ENCODE measurements around the gene GPBAR1.

Gene GPBAR1, protein sequence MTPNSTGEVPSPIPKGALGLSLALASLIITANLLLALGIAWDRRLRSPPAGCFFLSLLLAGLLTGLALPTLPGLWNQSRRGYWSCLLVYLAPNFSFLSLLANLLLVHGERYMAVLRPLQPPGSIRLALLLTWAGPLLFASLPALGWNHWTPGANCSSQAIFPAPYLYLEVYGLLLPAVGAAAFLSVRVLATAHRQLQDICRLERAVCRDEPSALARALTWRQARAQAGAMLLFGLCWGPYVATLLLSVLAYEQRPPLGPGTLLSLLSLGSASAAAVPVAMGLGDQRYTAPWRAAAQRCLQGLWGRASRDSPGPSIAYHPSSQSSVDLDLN

DNA sequence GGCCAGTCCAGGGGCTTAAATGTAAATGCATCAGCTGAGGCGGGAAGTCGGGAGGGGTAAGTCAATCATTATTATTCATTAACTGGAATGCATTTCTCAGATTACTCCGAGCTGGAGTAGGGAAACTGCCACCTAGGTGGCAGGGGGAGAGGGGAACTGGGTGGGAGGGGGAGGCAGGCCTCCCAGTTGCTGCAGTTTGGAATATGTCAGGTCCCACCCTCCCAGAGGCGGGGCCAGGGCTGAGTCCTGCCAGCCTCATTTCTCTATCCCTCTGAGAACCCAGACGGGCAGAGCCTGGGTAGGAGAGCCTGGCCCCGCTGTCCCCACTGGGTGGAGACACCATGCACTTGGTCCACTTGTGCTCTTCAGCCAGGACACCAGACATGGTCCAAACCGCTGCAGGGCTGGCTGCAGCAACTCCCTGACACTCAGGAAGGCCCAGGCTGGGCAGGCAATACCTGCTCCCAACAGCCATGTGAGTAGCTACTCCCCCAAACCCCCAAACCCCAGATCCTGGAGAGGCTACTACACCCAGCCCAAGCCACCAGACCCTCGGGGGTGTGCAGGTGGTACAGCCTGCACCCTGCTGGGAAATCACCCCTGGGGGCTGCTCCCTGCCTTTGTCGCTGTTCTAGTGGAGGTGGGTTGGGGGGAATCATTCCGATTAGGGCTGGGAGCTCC, at the start of gene GPBAR1:
Gene GPBAR1, plus strand, starts transcription at position 274 of the 681 bp plus-strand sequence. CDS start 1,710 bp downstream, outside the sequence.
- no peak for DNase-seq

DNA sequence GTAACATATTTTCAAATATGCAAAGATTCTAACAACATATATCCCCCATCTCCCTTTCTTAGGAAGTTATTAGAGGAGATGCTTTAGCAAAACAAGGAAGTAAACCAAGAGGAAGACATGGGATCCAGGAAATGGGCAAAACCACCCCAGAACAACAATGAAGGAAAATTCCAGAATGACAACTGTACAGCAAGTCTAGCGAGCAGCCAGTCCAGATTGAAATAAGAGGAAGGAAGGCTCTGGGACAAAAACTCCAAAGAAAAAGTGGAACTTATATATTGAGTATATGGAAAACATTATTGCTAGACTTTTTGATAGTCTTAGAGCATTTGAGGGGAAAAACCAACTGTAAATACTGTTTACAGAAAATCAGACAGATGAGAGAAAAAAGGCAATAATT, 46.7 kb upstream of the GPBAR1 start:
- DNase-seq: no peak

DNA sequence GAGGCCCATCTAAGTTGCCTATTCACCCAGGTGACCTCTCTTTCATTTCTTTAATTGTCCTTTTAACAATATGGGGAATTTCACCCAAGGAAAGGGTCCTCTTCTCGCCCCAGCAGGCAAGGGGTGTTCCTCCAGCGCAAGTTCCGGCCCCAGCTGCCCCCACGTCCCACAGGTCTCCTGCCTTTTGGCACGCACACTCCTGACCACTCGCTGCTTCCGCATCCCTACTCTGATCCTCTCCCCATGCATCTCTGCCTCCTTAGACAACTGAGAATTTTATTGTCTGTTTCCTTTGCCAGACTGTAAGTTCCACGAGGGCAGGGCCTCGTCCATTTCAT, 44.5 kb upstream of the GPBAR1 start:
- no peak for DNase-seq

DNA sequence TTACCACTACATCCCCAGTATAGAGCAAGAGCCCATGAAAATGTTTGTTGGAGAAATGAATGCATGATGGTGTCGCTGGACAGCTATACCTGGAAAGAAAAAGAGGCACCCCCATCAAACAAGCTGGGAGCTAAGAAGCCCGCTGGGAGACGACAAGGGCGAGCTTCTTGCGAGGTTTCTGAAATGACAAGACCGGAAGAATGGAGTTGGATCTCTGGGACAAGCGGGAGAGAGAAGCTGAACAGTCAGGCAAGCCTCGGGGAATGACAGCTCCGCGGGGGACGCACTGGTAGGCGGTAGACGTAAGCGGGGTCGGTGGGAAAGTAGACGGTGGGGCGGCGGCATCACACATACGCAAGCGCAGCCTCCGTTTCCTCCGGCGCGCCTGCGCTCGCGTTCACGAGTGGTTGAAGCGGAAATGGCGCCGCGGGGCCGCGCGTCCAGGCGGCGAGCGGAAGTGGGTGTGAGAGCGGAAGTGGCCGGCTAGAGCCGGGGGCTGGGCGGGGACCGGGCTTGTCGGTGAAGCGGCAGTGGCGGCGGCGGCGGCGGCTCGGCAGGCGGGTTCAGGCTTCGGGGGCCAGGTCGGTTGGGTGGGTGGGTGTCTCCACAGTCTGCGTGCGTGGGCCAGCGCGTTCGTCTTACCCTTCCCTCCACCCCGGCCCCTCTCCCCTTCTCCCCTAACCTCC, 44.0 kb upstream of the GPBAR1 start, which contains the start of gene ARPC2:
Gene ARPC2, plus strand, starts transcription at position 516 of the 686 bp plus-strand sequence. CDS start 282 bp downstream, outside the sequence.
- DNase-seq: peak; percentile 96

DNA sequence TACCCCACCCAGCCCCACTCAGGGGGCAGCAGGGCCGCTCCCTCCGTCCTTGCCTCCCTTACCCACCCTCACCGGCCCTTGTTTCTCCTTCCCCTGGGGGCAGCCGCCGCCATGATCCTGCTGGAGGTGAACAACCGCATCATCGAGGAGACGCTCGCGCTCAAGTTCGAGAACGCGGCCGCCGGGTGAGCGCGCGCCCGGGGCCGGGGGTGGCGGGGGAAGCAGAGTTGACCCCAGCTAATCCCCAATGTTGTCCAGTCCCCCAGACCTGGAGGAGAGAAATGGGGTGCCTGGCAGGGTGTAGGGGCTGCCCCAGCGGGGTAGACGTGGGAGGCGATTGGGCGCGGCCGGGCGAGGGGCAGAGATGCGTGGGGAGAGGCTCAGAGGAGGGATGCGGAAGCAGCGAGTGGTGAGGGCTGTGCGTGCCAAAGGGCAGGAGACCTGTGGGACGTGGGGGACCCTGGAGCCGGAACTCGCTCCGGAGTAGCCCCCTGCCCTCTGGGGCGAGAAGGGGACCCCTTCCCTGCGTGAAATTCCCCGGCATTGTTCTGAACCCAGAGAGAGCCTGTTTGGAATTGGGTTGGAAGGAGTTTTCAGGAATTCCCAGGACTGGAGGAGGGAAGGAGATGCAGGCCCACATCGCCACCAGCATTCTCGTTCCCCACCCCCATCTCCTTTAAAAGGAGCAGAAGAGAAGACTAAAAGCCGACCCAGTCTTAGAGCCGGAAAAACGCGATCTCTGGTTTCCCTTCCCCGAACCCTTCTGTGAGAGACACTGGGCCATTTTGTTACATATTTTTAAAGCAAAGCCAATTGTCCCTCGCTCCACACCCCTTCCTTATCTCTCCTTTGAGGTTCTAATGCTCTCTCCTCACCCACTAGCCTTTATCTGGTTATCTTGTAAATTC, 43.2 kb upstream of the GPBAR1 start:
- DNase-seq: peak; percentile 68

DNA sequence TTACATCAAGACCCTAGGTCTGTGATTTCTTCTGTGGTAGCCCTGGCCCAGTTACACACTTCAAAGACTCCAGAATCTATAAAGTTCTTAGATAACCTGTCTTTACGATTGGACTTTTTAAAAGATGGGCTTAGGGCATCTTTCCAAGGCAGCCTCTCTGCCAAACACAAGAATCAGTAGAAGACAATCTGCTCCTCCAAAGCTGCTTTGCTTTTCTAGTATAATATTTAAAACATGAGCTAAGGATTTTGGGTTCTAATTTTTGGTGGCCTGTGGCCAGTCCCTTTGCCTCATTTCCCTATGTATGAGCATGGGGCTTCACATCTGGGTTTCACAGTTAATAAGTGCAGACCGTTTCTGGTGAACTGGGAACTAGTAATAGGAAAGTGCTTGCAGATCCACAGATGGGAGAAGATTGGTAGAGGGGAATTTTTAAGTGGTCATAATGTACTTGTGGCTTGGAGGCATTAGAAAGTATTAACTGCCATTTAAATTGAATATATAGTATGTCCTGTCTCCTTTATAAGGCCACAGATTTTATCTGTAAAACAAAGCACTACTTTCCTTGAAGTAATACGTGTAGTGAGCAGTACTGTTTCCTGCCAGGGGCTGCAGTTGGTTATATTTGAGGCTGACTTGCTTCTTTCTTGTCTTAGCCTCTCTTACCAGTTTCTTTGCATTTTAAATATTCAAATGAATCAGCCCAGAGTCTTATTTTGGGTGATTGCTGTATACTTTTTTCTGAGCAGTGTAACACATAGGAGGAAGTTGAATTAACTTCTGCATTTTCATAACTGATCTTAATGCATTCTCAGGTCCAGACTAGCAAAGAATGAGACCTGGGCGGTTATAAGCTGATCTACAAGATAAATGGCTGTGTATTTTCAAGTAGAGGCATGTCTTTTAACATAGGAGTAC, 42.3 kb upstream of the GPBAR1 start:
- DNase-seq: peak; percentile 50

DNA sequence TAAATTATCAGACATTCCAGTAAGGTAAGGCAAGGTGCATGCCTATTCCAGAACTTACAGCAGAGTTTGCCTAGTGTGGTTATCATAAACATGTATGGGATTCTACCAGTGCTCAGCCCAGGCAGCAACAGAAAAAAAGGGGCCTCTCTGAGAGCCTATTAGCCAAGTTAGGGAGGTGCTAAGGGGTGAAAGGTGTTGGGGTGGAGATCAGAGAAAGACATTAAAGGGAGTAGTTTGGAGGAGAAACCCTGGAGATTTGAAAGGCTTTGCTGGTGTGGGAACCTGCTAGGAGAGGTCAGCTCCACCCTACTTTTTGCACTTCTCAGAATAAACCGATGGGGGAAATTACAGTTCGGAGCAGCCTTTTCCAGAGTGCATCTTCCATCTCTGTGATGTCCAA, 40.9 kb upstream of the GPBAR1 start:
- DNase-seq: no peak

DNA sequence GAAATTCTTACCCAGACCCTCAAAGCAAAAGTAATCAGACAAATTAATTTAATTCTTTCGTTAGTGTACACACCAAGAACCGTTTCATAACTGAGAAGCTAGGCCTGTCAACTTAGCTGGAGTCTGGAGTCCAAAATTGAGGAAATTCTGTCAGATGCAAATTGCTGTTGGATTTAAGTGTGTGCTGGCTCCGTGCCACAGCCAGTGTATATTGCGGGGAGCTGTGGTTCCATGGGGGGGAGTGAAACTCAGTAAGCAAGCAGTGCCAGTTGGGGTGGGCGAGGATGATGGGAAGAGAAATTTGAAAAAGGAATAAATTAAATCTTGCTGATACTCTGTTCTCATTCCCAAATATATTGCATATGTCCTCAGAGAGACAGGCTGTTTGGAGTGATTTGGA, 39.8 kb upstream of the GPBAR1 start:
- peak; percentile 43 for DNase-seq

DNA sequence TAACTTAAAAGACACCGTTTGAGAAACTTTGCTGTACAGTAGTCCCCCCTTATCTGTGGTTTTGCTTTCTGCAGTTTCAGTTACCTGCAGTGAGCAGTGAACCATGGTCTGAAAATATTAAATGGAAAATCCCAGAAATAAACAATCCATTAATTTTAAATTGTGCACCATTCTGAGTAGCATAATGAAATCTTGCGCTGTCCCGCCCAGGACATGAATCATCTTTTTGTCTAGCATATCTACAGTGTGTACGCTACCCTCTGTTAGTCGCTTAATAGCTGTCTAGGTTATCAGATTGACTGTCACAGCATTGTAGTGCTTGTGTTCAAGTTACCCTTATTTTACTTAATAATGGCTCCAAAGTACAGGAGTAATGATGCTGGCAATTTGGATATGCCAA, 37.8 kb upstream of the GPBAR1 start:
- peak; percentile 46 for DNase-seq

DNA sequence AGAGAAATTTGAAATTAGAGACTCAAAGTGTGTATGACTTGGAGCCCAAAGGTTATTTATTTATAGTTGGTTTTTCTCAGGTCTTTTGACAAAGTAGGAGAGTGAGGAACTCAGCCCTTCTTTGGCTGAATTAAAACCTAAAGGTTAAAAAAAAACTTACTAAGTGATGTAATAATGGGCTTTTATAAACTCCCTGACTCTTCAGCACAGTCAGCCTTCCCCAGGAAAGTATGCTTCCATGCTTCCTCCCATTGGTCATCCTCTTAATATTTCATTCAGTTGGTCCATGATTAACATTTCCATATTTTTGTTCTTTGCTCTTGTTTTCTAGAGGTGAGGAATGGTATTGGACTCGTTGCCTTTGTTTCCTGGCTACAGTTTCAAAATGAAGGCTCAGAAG, 36.6 kb upstream of the GPBAR1 start:
- DNase-seq: no peak

DNA sequence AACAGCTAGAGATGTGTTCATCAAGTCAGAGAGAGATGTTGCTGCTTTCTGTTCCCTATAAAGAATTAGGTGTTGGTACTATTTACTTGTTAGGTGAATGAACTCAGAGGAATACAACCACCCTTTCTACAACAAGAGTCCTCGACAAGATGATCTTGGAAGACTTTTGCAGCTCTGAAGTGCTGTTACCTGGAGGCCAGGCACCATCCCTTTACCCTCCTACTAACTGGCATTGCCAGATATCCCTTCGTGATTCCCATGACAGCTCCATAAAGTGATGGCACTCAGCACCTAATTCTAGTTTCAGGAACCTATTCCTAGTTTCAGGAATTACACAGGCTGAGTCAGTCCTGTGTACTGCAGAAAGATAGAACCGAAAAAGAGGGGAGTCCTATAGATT, 33.9 kb upstream of the GPBAR1 start:
- DNase-seq: no peak

DNA sequence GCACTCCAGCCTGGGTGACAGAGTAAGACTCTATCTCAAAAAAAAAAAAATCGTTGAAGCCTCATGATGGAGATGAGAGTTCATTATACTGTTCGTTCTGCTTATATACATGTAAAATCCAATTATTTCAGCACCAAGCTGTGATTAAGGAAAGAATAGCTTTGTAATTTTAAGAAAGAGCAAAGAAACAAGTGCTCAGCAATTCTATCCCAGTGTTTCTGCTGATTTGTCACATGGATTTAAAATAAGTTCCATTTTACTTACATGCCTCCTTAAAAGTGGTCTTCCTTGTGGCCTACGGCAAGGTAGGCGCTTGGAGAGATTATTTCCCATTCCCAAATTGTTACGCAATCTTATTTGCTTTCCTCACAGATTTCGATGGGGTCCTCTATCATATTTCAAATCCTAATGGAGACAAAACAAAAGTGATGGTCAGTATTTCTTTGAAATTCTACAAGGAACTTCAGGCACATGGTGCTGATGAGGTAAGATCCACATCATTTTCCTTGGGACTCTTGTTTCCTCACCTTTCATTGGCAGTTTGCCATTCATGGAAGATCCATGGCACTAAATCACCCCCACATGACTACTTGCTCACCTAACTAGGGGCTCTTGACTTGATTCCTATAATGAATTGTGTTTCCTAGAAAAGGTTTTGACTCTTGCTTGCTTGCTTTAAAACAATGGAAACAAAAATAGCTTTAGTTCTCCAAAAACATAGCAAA, 32.3 kb upstream of the GPBAR1 start:
- DNase-seq: no peak

DNA sequence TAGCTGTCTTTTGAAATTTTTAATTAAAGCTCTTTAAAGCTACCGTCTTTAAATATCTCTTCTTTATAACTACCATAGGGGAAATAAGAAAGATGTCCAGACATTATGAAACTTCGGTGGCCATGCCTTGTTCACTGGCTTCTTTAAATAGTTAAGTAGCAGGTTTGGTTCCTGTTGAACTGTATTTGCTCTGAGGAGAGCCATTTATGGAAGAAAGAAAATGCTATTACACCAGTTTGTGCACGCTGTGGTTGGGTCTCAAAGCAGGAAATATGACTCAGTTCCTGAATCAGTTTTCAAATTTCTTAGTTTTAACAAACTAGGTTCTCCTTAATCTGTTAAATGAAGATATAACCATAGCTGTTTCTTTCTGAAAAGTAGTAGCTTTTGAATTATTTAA, 31.6 kb upstream of the GPBAR1 start:
- peak; percentile 56 for DNase-seq

DNA sequence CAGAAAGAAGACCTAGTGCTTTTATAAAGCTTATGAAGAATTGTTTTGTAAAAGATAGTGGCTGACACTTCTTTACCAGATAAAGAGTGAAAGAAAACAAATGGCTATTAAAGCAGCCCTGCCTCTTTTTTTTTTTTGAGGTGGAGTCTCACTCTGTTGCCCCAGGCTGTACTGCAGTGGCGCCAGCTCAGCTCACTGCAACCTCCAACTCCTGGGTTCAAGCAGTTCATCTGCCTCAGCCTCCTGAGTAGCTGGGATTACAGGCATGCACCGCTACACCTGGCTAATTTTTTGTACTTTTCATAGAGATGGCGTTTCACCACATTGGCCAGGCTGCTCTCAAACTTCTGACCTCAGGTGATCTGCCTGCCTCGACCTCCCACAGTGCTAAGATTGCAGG, 31.0 kb upstream of the GPBAR1 start:
- peak; percentile 40 for DNase-seq

DNA sequence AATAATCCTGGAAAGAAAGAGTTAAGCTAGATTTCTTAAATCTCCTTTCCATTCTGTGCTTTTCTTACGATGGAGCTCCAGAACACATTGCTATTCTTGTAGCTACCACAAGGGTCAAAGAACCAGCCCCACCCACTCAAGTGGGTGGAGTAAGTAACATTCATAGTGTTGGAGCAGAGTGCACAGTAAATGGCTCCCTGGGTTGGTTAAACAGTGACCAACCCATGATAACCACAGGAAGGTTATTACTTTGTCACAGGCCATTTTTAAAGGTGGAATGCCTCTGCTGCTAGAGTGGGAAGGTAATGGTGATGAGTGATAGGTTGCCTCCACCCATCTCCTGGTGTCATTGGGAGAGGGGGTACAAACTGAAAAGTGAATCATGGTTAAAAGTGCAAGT, 29.9 kb upstream of the GPBAR1 start:
- peak; percentile 31 for DNase-seq

DNA sequence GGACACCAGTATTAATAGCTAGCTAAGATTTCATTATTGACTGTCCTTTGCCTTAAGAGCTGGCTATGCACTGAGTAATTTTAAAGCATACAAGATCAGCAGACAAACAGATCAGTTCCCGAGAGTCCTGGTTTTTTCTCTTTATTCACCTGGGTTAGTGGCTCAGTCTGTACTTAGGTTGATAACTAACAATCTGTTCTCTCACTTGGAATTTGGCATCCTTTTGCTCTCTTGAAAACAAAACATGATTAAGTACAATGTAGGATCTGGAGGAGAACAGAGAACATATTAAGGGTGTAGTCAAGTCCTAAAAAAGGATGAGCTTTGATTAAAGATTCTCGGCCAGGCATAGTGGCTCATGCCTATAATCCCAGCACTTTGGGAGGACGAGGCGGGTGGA, 27.3 kb upstream of the GPBAR1 start:
- no peak for DNase-seq

DNA sequence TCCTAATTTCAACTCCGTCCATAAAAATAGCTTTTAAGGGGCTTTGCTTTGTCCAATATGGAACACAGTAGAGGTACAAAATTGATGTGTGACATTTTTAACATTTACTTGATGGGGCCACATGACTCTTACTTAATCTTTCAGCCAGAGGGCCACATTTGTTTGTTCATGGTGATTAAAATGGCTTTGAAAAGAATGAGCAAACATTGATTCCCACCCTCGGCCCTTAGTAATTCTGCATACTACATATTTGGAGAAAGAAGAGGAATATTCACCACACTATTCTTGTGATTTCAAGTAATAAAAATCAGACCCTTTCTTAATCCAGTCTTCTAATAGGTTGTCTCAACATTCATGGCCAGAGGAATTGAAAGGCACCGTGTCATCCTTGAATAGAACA, 26.3 kb upstream of the GPBAR1 start:
- DNase-seq: no peak

DNA sequence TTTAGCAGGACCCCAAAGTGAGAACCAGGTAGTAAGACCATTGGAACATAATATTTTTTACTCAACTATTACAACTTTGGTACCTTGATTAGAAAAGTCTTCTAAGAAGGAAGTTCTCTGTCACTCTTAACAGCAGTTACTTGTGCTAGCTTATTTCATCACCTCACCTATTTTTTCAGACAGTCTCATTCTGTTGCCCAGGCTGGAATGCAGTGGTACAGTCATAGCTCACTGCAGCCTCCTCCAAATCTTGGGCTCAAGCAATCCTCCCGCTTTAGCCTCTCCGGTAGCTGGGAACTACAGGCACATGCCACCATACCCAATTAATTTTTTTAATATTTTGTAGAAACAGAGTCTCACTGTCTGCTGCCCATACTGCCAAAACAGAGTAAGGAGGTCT, 25.8 kb upstream of the GPBAR1 start:
- no peak for DNase-seq

DNA sequence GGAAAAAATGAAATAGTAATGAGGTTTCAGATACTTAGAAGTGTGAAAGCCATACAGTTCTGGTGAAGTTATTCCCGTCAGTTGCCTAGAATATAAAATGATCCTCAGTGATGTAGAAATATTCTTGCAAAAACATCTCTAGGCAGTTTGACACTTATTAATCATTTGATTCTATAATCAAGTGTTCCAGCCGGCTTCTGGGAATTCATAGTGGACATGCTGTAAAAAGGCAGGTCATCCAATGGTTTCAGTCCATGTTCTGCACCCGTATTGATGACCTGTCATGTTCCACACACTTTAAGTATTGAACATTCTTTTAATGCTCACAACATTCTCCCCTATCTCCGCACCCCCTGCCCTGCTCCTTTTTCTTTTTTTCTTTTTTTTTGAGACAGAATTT, 24.0 kb upstream of the GPBAR1 start:
- DNase-seq: no peak

DNA sequence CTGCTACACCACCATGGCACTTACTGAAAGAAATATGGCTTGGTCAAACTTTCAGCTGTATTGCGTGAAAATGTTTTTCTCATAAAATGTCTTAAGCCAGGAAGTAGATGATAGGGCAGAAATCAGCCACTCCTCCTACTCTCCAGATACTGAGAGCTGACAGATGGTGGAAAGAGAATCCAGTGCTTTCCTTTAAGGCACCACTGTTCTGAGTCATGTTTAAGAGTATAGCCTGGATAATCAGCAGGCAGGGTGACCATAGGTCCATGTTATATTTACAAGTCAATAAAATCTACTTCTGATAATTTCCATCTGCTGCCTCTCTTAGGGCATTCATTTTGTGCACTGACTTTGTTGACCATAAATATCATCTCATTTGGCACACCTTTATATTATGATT, 21.9 kb upstream of the GPBAR1 start:
- no peak for DNase-seq

DNA sequence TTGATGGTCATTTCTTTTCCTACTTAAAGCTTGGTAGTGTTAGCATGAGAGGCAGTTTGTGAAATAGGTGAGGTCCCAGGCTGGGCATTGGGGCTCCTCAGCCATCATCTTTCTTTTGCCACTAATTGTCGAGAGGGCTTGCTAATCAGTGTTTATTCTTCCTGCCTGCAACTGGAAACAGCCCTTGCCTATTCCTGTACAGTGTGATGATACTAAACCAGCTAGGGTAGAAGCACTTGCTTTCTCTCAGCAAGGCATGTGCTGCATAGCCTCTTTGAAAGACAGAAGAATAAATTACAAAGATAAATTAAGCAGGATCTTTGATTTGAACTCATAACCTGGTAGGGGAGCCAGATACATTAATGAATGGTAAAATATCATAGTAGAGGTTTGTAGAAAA, 16.6 kb upstream of the GPBAR1 start:
- DNase-seq: no peak
